Limb (tissue), 2 donors: ENCODE measurements around the gene HOXA3.

Source experiments
- DNase-seq, 2 donors: peaks; one replicate each; pipeline ENCODE4 v3.0.0-alpha.2; 2016; ENCODE audit errors: extremely low spot score in 2 of 2

Gene HOXA3

GRCh38 chr7:27145914-27146412, 6.4 kb downstream of the HOXA3 start:
- DNase-seq: peak in 1 of 2 donors; percentile 45

GRCh38 chr7:27145165-27145913, 7.0 kb downstream of the HOXA3 start:
- peak in 1 of 2 donors; percentile 68 for DNase-seq

- DNase-seq: peak in 1 of 2 donors; percentile 76
These were observed 7.6 kb downstream of the HOXA3 start for GRCh38 chr7:27144781-27145164.

GRCh38 chr7:27143950-27144780, 8.2 kb downstream of the HOXA3 start:
- no peak for DNase-seq

- peak; percentile 86 to 93 for DNase-seq
These were observed 9.1 kb downstream of the HOXA3 start, which contains the start of gene HOXA5 for GRCh38 chr7:27143023-27143949. HOXA5 (minus strand) TSS chr7:27143681; CDS start chr7:27143607, 74 bp downstream.

- DNase-seq: no peak
These were observed 9.8 kb downstream of the HOXA3 start for GRCh38 chr7:27142580-27143022.

GRCh38 chr7:27141923-27142579, 10.3 kb downstream of the HOXA3 start:
- DNase-seq: peak in 1 of 2 donors; percentile 68

GRCh38 chr7:27141137-27141922, 11.1 kb downstream of the HOXA3 start:
- peak in 1 of 2 donors; percentile 42 for DNase-seq

- peak in 1 of 2 donors; percentile 52 for DNase-seq
These were observed 12.1 kb downstream of the HOXA3 start for GRCh38 chr7:27140126-27140857.

GRCh38 chr7:27139334-27140125, 12.9 kb downstream of the HOXA3 start:
- peak in 1 of 2 donors; percentile 63 for DNase-seq

GRCh38 chr7:27138985-27139333, 13.4 kb downstream of the HOXA3 start:
- no peak for DNase-seq

- DNase-seq: peak in 1 of 2 donors; percentile 35
These were observed 13.9 kb downstream of the HOXA3 start for GRCh38 chr7:27138472-27138871.

GRCh38 chr7:27137640-27138315, 14.6 kb downstream of the HOXA3 start:
- peak in 1 of 2 donors; percentile 19 for DNase-seq

- peak in 1 of 2 donors; percentile 27 for DNase-seq
These were observed 18.0 kb downstream of the HOXA3 start for GRCh38 chr7:27134392-27134791.

- peak in 1 of 2 donors; percentile 38 for DNase-seq
These were observed 18.8 kb downstream of the HOXA3 start for GRCh38 chr7:27133409-27134231.

GRCh38 chr7:27132978-27133377, 19.4 kb downstream of the HOXA3 start:
- DNase-seq: peak in 1 of 2 donors; percentile 11

GRCh38 chr7:27132214-27132613, 20.2 kb downstream of the HOXA3 start:
- no peak for DNase-seq
